ENCODE data around the gene PTPRJ. TPM values are rescaled to one million over a fixed set of nuclear protein-coding genes. Genes with fewer than 3 reads are reported as not detected.
A peak's percentile ranks its signal among the peaks of the same experiment; 100 is the strongest.

Gene PTPRJ
- total RNA-seq, 1 donor: 6.6 TPM

DNA sequence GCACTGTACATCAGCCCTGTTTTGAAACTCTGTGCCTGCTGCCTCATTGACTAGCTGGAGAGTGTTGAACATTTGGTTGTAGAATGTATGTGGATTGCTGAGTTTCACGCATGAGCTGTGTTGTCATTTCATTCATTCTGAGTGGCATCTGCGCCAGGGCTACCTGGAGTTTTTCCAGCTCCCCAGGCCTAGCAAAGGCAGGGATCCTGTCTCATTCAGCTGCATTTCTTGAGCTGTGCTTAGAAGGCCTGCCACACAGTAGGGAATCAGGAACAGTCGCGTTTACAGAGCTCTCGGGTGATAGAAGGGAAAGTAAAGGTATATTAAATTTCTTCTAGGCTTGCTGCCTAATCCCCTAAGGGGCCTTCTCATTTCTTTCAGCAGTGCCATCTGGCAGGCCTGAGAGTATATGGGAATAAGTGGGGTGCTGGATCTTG is 44.3 kb downstream of the PTPRJ start:
- DNase-seq (ENCODE audit: low read depth): no peak
- TF ChIP-seq CTCF (IDR thresholded peaks at IDR 0.05; ENCODE audit: insufficient read depth, low read length): no peak
- no peak overlapping the region for H3K4me3 ChIP-seq (ENCODE audit: low read depth, low read length)

DNA sequence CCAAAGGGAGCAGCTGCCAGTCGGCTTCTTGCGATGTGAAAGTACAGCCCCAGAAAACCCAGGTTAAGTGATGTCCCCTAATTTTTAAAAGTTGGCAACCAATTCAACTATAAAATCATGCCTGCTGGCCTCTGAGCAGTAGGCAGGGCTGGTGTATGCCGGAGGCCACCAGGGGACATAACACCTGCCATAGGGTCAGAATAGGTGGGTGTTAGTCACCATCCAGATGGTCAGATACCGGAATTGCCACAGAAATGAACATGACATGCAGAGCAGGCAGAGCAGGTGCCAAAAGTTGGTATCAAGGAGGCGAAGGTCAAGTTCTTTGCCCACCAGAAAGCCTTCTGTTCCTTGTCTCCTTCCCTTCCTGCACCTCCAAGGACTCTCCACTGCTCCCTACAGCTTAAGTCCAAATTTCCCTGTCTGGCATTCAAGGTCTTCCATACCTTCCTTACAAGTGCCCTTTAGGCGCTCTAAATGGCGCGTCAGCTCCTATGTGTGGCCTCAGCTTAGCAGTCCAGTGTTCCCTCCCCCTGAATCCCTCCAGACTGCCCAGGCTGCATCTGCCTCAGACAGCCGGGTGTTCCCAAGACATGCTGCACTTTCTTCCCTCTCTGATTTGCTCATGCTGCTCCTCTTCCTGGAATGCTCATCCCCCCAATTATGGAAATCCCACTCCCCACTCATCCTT is 45.1 kb downstream of the PTPRJ start:
- no peak for DNase-seq (ENCODE audit: low read depth)
- no peak for TF ChIP-seq CTCF (IDR thresholded peaks at IDR 0.05; ENCODE audit: insufficient read depth, low read length)
- H3K4me3 ChIP-seq (ENCODE audit: low read depth, low read length): no peak overlapping the region

DNA sequence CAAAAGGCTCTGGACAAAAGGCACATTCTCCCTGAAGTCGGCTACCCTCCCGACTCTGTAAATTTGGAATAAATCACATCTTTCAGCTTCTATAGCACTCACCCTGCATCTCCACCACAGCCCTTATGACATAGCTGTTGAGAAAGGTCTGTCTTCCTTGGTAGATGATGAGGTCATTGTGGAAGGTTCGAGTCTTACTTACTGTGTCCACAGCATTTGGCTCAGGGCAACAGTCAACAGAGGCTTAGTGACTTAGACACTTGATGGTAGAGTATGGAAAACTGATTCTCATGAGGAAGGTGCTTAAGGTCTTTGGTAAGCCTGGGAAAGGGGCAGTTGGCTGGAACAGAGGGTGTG is 45.6 kb downstream of the PTPRJ start:
- H3K4me3 ChIP-seq (ENCODE audit: low read depth, low read length): no peak overlapping the region
- no peak for DNase-seq (ENCODE audit: low read depth)
- TF ChIP-seq CTCF (IDR thresholded peaks at IDR 0.05; ENCODE audit: insufficient read depth, low read length): no peak

DNA sequence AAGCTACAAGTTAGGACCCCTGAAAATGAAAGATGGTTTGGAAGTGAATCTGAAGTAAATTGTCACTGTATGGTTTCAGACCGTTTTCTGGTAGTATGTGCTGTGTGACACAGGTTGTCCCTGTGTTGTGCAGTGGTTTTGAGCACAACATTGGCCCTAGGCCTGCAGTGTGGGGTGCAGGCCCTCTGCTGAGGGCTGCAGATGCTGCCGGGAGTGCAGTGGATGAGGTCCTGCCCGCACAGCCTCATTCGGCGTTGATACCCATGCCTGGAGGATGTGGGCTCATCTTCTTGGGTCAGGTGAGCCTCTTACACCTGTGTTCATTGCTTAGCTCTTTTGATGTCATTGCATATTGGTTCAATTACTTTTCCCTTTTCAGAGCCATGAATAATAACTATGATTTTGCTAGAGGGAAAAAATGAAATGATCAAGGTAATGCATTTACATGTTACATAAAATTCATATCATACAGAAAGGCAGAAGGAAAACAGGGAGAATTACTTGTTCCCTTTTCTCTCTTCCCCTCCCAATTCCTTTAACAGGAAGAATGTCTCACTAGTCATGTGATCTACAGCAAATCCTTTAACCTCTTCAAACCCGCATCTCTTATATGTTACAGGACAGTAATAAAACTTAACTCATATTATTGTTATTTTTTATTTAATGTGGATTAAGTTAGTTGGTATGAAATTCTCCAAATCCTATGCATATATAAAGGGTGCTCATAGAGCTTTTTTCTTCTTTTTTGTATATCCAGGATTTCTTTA is 48.7 kb downstream of the PTPRJ start:
- DNase-seq (ENCODE audit: low read depth): peak; percentile 46
- H3K4me3 ChIP-seq (ENCODE audit: low read depth, low read length): no peak overlapping the region
- no peak for TF ChIP-seq CTCF (IDR thresholded peaks at IDR 0.05; ENCODE audit: insufficient read depth, low read length)

GRCh38 chr11:48029681-48030290 is 49.4 kb downstream of the PTPRJ start:
- no peak for DNase-seq (ENCODE audit: low read depth)

DNA sequence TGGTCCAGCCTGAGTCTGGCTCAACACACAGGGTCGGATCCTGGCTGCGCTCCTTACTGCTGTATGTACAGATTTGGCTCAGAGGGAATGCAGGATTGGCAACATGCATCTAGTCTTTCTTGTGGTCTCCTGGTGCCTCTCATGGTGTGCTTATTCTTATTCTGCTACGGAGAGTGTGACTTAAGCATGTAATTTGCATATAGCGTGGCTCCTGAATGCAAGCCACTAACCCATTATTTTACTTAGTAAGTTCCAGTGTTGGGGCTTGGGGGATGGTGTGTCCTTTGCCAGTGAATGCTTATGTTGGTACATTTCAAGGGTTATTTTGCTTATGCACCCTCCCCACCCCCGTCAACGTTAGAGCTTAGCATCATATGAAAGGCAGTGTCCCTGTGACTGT is 51.2 kb downstream of the PTPRJ start:
- TF ChIP-seq CTCF (IDR thresholded peaks at IDR 0.05; ENCODE audit: insufficient read depth, low read length): no peak
- no peak for DNase-seq (ENCODE audit: low read depth)
- H3K4me3 ChIP-seq (ENCODE audit: low read depth, low read length): no peak overlapping the region

More at GRCh38 chr11:48029681-48030290, 49.4 kb downstream of the PTPRJ start:
- no peak overlapping the region for H3K4me3 ChIP-seq (ENCODE audit: low read depth, low read length)
- TF ChIP-seq CTCF (IDR thresholded peaks at IDR 0.05; ENCODE audit: insufficient read depth, low read length): no peak

All from fibroblast of the aortic adventitia (primary cell).